NOMO-1 treated with dmso at 0.1 percent for 144 hours (cell line): ENCODE data around the gene RXRB.
A peak's percentile ranks its signal among the peaks of the same experiment; 100 is the strongest.

Source experiments
- DNase-seq: peaks from one replicate; lab custom pipeline; 2025; ENCODE audit not compliant: unreplicated experiment; lab: John Stamatoyannopoulos, UW

The RXRB gene

GRCh38 chr6:33198159-33198852, 2.2 kb downstream of the RXRB start:
- no peak for DNase-seq

GRCh38 chr6:33197431-33198048, 2.9 kb downstream of the RXRB start:
- DNase-seq: peak; percentile 59

DNA sequence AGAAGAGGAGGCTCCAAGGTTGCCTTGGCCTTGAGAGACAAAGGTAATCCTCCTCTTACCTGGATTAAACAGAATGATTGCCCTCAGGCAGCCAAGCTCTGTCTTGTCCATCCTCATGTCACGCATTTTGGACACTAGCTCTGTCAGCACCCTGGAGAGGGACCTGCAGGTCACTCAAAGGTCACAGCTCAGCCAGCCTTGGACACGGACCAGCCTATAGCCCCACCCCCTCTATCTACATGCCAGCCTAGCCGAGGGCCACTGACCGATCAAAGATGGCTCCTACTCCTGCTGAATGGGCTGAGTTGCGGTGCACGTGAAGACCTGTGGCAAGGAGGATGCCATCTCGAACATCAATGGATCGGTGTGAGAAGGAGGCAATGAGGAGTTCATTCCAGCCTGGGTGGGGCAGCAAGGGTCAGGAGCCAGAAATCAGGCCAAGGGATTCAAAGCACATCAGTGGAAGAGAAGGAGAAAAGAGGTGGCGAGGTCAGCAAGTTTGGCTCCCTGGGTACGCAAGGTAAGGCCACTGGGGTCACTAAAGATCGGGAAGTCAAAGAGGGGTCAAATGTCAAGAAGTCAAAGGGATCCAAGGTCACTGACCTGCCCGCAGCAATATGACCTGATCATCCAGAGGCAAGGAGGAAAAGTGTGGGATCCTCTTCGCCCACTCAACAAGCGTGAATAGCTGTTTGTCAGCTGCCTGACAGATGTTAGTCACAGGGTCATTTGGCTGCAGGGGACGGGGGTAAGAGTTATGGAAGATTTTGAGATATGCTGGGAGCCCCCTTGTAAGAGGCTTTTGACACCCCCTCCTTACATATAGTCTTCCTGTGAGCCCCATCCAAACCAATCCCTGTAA, 4.9 kb downstream of the RXRB start:
- no peak for DNase-seq

DNA sequence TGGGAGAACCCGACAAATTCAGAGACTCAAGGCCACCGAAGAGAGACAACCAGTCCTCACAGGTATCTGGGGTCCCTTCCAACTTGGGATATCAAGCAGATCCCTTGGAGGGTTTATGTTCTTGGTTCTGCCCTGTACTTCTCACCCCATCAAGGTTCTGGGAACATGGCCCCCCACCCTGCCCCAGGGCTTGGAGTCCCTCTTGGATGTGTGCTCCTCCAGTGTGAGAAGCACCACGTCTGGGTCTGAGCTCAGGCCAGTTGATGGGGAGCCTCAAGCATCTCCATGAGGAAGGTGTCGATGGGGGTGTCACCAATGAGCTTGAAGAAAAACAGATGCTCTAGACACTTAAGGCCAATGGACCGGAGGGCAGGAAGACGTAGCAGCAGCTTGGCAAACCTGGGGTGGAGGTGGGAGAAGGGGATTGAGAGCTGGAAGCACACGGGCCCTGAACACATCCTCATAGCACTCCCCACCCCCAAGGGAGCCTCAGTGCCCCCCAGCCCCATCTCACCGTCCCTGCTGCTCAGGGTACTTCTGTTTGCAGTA, 6.0 kb downstream of the RXRB start:
- no peak for DNase-seq

DNA sequence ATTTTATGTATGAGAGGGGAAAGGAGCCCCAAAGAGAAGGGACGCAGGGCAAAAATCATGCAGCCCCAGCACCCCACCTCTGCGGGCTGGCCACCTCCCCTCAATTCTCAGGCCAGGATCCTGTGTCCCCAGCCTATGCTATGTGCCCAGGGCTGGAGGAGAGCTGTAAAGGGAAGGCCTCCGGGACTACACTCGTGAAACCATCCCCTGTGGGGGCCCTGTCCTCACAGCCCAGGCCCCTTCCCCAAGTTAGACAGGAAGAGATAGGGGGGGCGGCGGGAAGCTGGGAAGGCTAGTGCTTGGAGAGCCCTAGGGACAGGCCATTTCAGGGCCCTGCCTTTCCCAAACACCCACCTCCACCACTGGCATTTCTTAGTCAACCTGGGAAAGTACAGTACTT, 6.8 kb downstream of the RXRB start:
- no peak for DNase-seq

- DNase-seq: no peak
Observed at GRCh38 chr6:33192671-33193602, 7.5 kb downstream of the RXRB start.

GRCh38 chr6:33192105-33192646, 8.3 kb downstream of the RXRB start, which contains the start of gene COL11A2:
Gene COL11A2 (minus strand): TSS chr6:33192467. CDS start chr6:33192240, 227 bp downstream.
- DNase-seq: no peak

DNA sequence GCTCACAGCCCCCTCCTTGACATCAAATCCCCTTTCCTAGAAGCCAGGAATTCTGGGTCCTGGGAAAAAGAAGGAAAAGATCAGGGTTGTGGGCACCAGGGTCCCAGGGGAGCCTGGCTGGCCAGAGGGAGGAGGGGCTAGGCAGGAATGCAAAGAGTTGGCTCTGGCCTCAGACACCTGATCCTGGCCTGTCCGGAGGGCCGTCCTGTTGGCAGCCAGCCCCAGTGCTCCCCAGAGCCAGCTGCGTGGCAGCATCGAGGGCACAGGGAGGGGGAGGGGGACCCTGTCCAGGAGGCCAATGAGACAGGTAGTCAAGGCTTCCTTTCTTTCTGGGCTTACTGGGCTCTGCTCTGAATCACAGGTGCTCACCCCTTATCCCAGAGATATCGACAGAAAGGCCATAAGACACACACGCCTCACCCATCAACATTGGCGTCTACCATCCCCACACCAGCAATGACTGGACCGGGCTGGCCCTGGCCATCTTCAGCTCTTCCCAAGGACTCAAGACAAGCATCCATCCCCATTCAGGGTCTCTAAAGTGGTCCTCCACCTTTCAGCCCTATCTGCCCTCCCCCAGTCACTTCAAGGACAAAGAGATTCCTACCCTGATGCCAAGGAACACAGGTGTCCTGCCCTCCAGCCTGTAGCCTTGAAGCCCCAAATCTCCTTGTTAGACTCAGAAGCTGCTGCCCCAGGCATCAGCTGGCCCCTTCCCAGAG, 8.9 kb downstream of the RXRB start:
- DNase-seq: no peak

- no peak for DNase-seq
Observed at GRCh38 chr6:33190504-33191107, 9.9 kb downstream of the RXRB start.

DNA sequence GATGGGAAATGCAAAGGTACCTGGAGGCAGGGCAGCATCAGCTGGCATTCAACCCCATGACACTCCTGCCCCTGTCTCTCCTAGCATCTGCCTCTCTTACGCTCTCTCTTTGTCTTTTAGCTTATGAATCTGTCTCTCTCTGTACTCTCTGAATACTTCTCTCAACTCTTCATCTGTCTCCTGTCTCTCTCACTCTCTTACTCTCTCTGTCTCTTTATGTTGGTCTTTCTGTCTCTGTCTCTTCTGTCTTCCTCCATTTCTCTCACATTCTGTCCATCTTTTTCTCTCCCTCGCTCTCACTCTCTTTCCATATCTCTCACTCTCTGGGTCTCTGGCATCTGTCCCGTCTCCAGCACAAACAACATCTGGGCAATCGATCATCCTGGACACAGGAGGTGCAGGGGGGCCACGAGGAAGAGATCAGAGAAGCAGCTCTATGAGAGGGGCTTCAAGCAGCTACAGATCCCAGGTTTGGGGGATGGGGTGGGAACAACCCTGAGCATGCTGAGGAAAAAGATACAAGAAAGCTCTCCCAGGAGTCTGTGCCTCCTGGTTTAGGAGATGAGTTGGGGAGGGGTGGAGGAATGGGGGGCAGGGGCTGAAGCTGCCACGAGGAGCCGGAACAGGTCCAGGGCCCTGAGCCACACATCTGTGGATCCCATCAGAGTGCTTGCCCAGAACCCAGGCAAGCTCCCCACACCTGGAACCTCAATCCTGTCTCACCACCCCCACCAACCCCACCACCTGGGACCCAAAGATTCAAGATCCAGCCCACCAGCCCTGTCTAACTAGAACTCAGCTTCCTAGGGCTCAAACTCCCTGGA, 10.6 kb downstream of the RXRB start:
- DNase-seq: no peak

DNA sequence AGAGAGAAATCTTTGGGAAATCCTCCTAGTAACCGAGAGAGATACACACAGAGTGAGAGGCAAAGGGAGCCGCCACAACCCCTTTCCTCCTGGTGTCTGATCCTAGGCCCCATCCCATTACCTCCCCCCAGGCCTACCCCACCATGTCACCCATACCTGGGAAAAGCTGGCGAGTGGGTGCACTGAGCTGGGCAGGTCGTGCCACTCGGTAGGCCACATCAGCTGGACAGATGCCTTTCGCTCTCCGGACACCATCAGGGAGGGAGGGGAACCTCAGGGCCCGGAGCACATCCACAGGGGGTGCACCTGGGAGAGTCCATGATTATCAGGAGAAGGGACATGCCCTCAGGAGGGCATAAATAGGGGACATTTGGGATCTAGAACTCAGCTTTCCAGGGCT, 11.3 kb downstream of the RXRB start:
- no peak for DNase-seq

DNA sequence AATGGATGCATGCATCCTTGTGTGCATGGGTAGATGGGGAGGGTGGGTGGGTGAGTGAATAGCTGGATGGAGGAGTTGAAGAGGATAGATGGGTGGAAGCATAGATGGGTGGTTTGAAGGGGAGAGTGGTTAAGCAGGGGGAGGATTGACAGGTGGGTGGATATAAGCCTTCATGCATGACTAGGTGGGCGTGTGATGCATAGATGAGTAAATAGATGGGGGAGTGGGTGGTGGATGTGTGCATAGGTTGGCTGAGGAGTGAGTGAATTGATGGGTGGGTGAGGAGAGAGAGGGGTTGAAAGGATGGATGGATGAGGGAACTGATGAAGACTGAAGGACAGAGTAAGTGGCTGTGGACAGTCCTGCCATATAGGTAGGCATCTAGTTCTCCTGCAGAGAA, 12.7 kb downstream of the RXRB start:
- DNase-seq: no peak

DNA sequence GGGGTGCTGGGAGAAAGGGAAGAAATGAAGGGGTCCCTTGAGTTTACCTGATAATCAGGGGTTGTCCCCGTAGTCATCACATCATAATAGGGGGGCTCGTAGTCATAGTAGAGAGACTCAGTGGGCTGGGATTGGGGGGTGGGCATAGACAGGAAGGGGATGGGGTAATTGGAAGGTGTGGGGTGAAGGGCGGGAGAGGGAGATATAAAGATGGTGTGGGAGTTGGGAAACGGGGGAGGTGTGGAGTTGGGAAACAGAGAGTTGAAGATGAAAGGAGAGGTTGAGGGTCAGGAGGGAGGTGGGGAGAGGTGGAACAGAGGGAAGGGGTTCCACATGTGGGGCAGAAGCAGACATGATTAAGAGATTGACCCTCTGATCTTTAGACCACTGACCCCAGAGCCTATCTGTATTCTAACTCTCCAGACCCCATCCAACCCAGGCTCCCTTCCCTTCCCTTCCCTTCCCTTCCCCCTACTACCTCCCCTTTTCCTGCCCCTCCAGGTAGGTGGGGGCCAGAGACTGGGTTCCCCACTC, 14.7 kb downstream of the RXRB start:
- DNase-seq: no peak

DNA sequence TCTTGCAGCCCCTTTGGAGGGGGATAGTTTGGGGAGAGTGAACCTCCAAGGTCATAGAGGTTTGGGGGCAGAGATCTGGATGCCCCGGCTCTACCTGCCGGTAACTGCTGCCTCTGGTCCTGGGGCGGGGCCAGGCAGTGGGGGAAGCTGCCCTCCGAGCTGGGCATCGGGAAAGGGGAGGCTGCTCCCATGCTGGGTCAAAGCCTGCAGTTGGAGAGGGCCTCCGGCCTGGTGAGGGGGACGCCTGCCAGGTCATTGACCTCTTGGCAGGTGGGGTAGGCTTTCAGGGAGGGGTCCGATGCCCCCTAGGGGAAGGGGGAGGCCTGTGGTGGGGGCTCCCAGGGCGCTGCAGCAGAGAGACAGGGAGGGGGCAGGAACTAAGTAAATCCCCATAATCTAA, 15.3 kb downstream of the RXRB start:
- DNase-seq: no peak

- DNase-seq: no peak
Observed at GRCh38 chr6:33183071-33183683, 17.3 kb downstream of the RXRB start.

DNA sequence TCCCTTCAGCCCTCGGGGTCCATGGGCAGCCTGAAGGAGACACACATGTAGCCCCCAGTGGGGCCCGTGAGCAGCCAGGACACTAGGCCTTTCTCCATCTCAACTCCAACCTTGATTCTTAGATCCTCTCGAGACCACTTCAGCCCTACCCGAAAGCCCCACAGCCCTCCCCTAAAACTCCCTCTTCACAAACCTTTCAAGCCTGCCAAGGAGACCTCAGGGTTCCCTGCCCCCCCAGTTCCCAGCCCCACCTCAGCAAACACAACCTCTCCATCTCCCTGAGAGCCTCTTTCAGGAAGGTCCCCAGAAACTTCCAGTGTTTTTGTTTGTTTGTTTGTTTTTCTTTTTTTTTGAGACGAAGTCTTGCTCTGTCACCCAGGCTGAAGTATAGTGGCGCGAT, 19.3 kb downstream of the RXRB start:
- DNase-seq: no peak

DNA sequence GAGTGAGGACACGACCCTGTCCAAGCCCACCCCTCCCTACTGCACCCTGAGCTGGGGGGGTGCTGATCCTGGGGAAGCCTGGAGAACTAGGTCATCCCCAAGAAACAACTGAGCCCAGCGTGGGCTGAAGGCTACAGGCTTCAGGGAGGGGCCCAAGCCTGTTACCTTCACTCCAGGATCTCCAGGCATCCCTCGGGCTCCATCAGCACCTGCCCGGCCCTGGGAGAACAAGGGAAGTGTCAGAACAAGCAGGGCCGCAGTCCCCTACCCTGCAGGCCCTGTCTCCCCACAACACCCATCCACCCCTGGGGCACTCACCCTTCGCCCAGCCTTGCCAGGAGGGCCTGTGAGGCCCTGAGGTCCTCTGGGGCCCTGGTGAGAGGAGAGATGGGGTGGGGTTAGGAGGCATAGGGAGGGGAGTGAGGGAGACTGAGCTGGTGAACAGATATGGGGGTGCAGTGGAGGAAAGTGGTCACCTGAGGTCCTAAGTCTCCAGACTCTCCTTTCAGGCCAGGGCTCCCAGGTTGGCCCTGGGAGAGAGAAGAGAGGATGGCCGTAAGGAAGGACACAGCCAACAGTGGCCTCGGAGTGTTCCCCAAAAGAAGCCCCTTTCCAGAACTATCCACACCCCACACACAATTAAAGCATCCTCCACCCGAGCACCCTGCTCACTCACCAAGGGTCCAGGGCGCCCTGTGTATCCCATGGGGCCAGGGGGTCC, 21.6 kb downstream of the RXRB start:
- no peak for DNase-seq
